HG03354 (cell line): ENCODE data around the gene INTS11.

Experiments
- ATAC-seq: cut with Tn5 transposase; IDR thresholded peaks from one replicate; pipeline ENCODE4 v1.9.1; 2021; ENCODE audit warnings: mild to moderate bottlenecking; ENCODE audit not compliant: unreplicated experiment, poor library complexity, severe bottlenecking

The INTS11 gene

DNA sequence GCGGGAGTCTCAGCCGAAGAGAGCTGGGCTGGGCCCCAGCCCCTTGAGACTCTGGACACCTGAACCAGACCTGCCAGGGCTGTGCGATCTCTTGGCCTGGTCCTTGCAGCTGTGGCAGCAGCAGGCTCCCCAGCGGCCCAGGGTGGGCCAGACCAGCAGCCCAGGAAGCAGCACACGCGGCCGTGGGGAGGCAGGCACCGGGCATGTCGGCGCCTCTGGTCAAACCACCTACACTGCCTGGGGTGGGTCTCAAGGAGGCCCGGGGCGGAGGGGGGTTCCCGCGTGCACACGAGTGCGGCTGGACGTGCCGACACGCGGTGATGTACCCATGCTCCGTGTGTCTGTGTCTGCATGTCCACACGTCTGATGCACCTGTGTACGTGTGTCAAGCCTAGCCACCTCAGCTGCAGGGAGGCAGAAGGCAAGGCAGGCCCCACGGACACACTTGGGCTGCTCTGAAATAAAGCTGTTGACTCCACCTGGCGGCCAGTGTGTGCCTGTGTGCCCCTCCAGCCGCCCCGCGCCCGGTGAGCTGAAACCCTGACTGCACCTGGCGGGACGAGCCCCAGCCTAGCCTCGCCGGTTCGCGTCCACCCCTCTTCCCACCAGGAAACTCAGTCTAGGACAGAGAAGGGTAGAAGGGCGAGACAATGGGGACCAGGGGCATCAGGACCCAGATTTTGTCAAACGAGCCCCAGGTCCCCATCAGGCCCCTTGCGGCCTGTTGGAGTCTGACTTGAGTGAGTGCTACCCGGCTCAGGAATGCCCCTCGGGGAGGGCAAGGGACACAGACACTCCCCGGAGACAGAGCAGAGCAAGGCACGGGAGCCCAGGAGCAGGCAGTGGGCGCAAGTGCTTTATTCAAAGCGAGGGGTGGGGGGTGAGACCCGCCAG lies 32.7 kb downstream of the INTS11 start:
- ATAC-seq: peak; percentile 66

DNA sequence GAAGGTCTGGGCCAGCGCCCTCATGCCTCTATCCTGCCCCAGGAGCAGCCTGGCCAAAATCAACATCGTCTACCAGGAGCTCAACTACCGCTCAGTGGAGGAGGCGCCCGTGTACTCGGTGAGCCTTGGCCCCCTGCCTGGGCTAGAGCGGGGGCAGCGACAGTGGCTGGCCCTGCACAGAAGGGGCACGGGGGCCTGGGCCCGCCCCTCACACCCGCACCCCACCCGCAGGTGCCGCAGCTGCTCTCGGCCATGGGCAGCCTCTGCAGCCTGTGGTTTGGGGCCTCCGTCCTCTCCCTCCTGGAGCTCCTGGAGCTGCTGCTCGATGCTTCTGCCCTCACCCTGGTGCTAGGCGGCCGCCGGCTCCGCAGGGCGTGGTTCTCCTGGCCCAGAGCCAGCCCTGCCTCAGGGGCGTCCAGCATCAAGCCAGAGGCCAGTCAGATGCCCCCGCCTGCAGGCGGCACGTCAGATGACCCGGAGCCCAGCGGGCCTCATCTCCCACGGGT lies 33.4 kb downstream of the INTS11 start:
- ATAC-seq: no peak

DNA sequence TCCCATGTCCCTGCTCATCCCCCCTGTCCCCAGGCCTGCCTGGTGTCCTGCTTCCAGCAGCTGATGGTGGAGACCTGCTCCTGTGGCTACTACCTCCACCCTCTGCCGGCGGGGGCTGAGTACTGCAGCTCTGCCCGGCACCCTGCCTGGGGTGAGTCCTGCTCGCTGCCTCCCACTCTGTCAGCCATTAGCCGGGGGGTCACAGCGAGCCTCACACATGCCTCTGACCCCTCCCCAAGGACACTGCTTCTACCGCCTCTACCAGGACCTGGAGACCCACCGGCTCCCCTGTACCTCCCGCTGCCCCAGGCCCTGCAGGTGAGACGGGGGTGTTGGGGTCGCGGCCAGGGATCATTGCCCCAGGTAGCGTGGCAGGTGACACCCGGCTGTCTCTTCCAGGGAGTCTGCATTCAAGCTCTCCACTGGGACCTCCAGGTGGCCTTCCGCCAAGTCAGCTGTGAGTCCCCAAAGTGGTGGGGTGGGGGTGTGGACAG lies 34.2 kb downstream of the INTS11 start:
- ATAC-seq: no peak

DNA sequence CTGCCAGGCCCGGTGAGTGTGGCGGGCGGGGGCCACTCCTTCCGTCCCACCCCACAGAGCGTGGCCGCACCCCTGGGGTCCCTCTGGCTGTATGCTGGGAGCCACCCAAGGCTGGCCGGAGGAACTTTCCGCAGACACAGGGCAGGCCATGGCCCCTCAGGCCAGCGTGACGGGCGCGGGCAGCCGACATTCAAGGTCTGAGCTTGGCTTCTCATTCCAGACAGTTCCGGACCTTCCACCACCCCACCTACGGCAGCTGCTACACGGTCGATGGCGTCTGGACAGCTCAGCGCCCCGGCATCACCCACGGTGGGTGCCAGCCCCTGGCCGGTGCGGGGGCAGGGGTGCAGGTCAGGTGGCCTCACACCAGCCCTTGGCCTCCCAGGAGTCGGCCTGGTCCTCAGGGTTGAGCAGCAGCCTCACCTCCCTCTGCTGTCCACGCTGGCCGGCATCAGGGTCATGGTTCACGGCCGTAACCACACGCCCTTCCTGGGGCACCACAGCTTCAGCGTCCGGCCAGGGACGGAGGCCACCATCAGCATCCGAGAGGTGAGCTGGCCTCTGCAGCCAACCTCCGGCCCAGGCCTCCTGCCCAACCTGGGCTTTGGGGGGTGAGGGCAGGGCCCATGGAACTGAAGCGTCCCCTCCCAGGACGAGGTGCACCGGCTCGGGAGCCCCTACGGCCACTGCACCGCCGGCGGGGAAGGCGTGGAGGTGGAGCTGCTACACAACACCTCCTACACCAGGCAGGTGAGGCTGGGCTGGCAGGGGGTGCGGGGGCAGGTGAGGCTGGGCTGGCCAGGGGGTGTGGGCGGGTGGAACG lies 37.0 kb downstream of the INTS11 start:
- no peak for ATAC-seq

DNA sequence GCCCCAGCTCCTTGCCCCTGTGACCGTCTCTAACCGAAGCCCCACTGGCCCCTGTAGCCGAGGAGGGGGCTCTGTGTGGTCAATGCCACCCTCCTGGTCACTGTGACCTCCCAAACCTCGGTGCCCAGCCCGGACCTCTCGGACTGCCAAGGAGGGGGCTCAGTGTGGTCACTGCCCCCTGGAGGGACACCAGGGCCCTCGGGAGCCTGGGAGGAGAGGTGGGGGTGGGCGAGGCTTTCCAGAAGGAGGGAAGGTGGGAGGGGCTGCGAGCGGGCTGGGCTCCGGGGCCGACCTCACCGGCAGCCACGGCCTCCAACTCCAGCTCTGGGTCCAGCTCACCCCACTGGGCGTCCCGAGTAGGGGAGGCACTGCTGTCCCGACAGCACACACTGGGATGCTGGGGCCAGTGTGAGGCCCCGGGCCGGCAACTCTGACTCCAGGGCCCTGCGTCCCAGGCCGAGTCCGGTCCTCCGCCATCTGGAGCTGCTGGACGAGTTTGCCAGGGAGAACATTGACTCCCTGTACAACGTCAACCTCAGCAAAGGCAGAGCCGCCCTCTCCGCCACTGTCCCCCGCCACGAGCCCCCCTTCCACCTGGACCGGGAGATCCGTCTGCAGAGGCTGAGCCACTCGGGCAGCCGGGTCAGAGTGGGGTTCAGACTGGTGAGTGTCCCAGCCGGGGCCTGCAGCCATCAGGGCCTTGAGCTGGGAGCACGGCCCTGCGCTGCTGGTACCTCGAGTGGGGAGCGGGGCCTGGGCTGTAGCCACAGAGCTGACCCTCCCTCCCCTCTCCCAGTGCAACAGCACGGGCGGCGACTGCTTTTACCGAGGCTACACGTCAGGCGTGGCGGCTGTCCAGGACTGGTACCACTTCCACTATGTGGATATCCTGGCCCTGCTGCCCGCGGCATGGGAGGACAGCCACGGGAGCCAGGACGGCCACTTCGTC lies 37.9 kb downstream of the INTS11 start:
- no peak for ATAC-seq

DNA sequence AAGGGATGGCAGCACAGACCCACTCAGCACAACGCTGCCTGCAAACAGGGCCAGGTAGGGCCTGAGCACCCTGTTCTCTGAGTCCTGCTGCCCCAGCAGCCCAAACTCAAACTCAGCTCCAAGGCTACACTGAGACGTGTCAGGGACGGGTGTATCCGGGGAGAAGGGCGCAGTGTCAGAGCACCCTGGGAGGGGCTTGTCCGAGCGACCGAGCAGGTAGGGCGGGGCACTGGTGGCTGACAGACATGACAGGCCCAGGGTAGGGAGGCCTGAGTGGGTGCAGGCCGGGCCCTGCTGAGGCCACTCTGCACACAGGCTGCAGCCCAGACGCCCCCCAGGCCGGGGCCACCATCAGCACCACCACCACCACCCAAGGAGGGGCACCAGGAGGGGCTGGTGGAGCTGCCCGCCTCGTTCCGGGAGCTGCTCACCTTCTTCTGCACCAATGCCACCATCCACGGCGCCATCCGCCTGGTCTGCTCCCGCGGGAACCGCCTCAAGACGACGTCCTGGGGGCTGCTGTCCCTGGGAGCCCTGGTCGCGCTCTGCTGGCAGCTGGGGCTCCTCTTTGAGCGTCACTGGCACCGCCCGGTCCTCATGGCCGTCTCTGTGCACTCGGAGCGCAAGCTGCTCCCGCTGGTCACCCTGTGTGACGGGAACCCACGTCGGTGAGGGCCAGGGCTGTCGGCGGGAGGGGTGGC lies 38.7 kb downstream of the INTS11 start:
- ATAC-seq: no peak

DNA sequence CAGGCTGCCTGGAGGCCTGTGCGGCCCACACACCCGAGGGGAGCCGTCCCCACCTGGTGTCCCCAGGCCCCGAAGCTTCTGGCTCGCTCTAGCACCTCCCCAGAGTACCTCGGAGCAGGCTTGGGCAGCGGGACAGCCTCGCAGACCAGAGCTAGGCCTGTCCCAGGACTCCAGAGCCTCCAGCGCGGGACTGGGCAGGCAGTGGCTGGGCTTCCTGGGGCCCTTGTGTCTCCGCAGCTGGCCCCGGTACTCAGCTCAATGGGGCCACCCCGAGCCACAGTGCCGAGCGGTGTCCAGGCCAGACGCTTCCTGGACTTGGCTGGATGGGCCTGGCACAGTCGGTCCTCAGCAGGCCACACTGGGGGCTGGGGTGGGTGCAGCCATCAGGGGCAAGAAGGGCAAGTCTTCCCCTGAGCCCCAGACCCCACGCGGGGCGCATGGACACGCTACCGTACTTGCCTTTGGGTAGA lies 39.3 kb downstream of the INTS11 start:
- ATAC-seq: no peak

DNA sequence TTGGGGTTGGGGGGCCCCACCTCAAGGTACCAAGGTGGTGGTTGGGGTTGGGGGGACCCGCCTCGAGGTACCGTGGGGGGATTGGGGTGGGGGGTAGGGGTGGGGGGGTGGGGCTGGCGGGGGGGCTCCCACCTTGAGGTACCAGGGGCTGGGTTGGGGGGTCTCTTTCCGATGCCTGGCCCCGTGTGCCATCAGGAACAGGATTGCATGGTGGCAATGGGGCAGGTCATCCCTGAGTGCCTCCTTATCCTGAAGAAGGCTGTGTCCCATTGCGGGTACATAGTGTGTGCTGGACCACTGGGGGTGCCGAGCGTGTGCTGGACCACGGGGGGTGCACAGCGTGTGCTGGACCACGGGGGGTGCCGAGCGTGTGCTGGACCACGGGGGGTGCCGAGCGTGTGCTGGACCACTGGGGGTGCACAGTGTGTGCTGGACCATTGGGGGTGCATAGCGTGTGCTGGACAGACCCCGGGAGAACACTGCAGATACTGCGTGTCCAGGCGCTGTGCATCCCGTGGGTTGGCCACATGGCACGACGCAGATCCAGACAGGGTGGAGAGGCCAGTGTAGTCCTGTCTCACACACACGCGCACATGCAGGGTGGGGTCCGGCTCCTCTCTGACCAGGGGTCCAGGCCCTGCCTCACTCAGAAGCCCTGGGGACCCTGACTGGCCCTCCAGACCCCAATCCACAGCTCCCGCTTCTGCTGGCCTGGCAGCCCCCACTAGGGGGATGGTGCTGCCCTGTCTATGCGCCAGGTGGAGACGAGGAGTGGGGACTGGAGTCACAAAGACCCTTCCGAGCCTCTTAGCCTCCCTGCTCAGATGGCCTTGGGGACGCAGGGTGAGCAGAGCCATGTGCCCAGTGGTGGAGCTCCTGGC lies 40.0 kb downstream of the INTS11 start:
- ATAC-seq: no peak

DNA sequence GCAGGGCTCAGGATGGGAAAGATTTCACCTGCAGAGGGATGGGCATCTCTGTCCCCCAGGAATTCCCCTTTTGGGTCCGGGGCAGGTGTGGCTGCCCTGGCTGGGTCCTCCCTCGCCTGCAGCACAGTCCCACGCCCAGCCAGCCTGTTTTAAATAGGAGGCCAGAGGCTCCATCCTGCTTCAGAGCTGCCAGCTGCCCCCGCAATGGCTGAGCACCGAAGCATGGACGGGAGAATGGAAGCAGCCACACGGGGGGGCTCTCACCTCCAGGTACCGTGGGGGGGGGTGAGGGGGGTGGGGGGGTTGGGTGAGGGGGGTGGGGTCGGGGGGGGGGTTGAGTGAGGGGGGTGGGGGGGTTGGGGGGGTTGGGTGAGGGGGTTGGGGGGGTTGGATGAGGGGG lies 40.6 kb downstream of the INTS11 start:
- ATAC-seq: no peak

DNA sequence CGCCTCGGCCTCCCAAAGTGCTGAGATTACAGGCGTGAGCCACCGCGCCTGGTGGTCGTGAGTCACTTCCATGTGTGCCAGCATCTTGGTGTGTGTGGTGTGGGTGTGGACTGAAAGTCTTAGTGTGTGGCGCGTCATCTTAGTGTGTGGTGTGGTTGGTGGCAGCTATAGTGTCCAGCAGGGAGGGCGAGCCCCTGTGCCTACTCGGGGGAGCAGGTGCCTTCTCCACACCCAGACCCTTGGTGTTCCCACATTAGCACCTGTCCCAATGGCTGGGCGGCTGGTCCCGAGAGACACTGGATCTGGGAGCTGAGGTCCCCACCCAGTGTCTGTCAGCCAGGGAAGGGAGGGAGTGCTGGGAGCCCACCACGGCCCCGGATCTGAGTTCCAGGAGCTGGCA lies 41.5 kb downstream of the INTS11 start:
- ATAC-seq: no peak

DNA sequence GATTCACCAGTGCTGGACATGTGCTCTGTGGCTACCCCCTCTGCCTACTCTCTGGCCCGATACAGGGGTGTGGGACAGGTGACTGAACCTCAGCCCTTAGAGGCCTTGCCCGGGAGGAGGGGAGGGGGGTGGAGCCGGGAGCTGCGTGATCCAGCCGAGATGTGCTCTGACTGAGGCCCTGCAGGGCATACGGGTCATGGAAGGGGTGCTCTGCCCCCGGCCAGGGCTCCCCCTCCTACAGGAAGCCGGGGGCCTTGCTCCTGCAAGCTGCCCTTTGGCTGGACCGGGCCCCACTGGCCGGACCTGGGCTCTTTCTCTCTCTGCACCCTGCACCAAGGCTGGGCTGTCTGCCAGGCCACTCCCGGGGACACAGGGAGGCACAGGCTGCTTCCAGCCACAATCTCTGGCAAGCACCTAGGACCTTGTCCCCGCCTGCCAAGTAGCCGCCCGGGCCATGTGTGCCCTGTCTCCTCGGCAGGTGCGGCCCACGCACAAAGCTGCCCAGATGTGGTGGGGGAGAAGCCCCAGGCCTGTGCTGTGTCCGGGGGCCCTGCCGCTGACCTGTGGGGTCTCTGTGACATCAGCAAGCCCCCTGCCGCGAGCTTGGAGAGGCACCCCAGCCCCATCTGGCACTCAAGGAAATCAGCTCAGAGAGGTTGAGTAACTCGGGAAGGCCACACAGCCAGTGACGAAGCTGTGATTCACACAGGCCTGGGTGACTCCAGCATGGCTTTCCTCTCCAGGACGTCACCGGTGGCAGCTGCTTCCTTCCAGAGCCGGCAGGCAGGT lies 42.7 kb downstream of the INTS11 start:
- ATAC-seq: no peak

DNA sequence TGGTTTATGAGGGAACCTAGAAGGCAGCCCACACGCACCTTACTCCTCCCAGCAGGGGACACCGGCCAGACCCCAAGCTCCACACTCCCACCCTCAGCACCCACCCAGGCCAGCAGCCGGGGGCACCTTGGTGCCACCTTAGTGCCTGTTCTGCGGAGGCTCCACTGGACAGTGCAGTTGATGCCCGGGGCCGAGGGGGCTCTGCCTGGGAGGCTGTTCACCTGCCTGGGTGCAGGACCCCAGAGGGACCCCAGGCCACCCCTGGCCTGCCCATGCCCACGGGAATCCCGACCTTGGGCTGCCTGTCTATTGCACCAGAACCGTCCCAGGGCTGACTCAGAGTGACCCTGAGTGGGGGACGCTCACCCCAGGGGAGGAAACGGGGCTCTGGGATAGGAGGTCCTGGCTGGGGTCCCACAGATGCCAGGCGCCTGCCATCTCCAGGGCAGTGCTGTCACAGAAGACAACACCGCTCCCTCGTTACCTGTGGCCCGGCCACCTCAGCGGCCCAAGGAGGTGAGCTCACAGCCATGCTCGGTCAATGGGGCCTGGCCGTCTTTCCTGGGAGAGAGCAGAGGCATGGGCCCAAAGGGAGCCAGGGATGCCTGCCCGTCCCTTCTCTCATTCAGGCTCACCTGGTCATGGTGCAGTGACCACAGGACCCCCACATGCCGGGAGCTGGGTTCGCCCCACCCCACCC lies 43.5 kb downstream of the INTS11 start:
- ATAC-seq: no peak

DNA sequence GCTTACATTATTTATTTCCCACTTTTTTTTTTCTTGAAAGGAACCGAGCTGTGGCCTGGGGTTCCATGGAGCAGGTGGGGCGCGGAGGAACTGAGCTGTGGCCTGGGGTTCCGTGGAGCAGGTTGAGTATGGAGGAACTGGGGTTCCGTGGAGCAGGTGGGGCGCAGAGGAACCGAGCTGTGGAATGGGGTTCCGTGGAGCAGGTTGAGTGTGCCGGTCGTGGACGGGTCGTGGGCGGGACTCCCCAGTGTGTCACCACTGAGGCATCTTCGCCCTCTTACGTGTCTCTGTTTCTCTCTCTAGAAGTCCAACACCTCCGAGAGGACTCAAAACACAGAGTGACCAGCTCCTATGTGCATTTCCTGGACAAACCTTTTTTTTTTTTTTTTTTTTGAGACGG lies 45.4 kb downstream of the INTS11 start:
- ATAC-seq: no peak

DNA sequence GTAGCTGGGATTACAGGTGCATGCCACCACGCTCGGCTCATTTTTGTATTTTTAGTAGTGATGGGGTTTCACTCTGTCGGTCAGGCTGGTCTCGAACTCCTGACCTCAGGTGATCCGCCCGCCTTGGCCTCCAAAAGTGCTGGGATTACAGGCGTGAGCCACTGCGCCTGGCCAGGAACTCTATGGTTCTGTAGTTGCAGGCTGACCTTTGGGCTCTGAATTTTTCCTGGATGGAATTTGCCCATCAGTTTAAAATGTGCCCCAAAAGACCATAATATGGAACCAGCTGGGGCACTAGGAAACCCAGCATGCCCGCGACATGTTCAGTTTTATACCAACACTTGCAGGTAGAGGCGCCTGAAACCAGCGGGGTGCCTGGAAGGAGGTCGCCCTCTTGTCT lies 45.8 kb downstream of the INTS11 start:
- ATAC-seq: no peak

DNA sequence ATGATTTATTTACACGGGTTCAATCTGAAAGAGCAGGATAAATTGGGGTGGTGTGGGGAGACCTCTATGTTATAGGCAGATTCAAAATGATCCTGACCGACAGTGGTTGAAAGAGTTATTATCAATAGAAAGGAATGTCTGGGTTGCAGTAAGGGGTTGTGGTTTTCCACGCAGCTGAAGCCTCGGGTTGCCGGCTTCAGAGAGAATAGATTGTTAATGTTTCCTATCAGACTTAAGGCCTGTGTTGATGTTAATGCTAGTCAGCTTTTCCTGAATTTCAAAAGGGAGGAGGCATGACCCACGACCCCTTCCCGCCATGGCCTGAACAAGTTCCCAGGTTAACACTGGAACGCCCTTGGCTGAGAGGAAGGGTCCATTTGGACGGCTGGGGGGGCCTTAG lies 48.6 kb downstream of the INTS11 start:
- no peak for ATAC-seq

DNA sequence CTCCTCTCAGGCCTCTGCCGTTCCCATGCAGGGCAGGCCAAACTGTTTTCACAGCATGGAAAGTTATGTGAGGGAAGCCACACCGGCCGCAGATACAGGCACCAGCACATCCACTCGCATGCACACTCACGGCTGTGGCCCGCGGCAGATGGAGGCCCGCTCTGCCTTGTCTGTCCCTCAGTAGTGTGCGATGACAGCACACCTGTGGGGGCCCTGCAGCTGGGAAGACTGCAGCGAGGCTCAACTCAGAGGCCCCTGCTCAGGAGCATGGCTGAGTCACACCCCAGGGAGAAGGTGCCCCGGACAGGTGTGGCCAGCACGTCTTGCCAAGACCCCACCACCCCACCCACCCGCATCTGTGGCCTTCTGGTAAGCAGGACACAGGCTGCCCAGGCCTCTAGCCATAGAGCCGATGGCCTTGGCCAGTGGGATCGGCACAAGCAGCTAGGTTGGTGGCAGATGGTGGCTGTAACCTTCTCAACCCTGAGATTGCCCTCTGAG lies 49.5 kb downstream of the INTS11 start:
- no peak for ATAC-seq
